ENCODE measurements around the gene GIGYF2.

DNA sequence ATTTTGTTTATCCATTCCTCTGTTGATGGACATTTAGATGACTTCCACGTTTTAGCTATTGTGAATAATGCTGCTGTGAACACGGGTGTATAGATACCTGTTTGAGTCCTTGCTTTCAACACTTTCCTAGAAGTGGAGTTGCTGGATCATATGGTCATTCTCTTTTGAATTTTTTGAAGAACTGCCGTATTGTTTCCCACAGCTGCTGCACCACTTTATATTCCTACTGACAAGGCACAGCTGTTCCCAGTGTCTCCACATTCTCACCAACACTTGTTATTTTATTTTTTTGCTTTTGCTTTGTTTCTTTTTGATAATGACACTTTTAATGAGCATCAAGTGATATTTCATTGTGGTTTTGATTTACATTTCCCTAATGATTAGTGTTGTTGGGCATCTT is 120.6 kb downstream of the GIGYF2 start:
- no peak for TF ChIP-seq ELF1 (IDR thresholded peaks at IDR 0.05)
- no peak for TF ChIP-seq CTCF (IDR thresholded peaks at IDR 0.05)
- TF ChIP-seq, protein P1, sequence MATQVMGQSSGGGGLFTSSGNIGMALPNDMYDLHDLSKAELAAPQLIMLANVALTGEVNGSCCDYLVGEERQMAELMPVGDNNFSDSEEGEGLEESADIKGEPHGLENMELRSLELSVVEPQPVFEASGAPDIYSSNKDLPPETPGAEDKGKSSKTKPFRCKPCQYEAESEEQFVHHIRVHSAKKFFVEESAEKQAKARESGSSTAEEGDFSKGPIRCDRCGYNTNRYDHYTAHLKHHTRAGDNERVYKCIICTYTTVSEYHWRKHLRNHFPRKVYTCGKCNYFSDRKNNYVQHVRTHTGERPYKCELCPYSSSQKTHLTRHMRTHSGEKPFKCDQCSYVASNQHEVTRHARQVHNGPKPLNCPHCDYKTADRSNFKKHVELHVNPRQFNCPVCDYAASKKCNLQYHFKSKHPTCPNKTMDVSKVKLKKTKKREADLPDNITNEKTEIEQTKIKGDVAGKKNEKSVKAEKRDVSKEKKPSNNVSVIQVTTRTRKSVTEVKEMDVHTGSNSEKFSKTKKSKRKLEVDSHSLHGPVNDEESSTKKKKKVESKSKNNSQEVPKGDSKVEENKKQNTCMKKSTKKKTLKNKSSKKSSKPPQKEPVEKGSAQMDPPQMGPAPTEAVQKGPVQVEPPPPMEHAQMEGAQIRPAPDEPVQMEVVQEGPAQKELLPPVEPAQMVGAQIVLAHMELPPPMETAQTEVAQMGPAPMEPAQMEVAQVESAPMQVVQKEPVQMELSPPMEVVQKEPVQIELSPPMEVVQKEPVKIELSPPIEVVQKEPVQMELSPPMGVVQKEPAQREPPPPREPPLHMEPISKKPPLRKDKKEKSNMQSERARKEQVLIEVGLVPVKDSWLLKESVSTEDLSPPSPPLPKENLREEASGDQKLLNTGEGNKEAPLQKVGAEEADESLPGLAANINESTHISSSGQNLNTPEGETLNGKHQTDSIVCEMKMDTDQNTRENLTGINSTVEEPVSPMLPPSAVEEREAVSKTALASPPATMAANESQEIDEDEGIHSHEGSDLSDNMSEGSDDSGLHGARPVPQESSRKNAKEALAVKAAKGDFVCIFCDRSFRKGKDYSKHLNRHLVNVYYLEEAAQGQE (IDR thresholded peaks at IDR 0.05; ENCODE audit: low read depth, low read length) = no peak
- TF ChIP-seq SMC3 (IDR thresholded peaks at IDR 0.05; ENCODE audit: low read depth, low read length) = no peak
- TF ChIP-seq POLR2AphosphoS5 (IDR thresholded peaks at IDR 0.05; ENCODE audit: low read depth, low read length) = no peak
- no peak for TF ChIP-seq CHD2 (IDR thresholded peaks at IDR 0.05; ENCODE audit: low read length, partially characterized antibody)
- no peak for TF ChIP-seq MXI1 (IDR thresholded peaks at IDR 0.05; ENCODE audit: low read depth, low read length)
- TF ChIP-seq FOSL2 (IDR thresholded peaks at IDR 0.05; ENCODE audit: borderline replicate concordance, low read depth) = no peak
- TF ChIP-seq RFX5 (IDR thresholded peaks at IDR 0.05; ENCODE audit: low read length) = no peak
- TF ChIP-seq TAF1 (IDR thresholded peaks at IDR 0.05; ENCODE audit: borderline replicate concordance, low read depth, low read length) = no peak
- TF ChIP-seq, protein P2, sequence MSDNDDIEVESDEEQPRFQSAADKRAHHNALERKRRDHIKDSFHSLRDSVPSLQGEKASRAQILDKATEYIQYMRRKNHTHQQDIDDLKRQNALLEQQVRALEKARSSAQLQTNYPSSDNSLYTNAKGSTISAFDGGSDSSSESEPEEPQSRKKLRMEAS (IDR thresholded peaks at IDR 0.05; ENCODE audit: low read depth) = no peak
- no peak for TF ChIP-seq EP300 (IDR thresholded peaks at IDR 0.05; ENCODE audit: borderline replicate concordance in 1 of 2, low read depth in 1 of 2, low read length in 1 of 2)
- no peak for TF ChIP-seq FOXM1 (IDR thresholded peaks at IDR 0.05; ENCODE audit: low read depth)
- no peak for TF ChIP-seq SIN3A (IDR thresholded peaks at IDR 0.05; ENCODE audit: borderline replicate concordance, low read depth, low read length)
